H7 (cell line): ENCODE data around the gene FLNC. TPM values are rescaled to one million over a fixed set of nuclear protein-coding genes. Genes with fewer than 3 reads are reported as not detected.

Experiments used
- DNase-seq: peaks from one replicate; pipeline ENCODE4 v3.0.0; 2012
- H3K27me3 ChIP-seq: 2 replicates; pipeline ENCODE4 v1.6.0; 2011; ENCODE audit warnings: mild to moderate bottlenecking, low read length; ENCODE audit not compliant: control insufficient read depth, insufficient read depth
- H3K36me3 ChIP-seq: replicated peaks from 2 replicates; pipeline ENCODE4 v1.5.1; 2011; ENCODE audit warnings: low read length; ENCODE audit not compliant: control insufficient read depth, insufficient read depth
- H3K4me3 ChIP-seq: 2 replicates; pipeline ENCODE4 v1.5.1; 2011; ENCODE audit warnings: low read depth, mild to moderate bottlenecking, control low read depth, low read length, moderate library complexity; ENCODE audit not compliant: insufficient read depth
- total RNA-seq: library from RNA; depleted of rRNA; stranded (reverse); fragments of >200 nt; shearing (Covaris generic); gene quantifications from 2 replicates; pipeline ENCODE4 v1.2.3, GENCODE V29; 2014; rRNA removed

The FLNC gene, protein sequence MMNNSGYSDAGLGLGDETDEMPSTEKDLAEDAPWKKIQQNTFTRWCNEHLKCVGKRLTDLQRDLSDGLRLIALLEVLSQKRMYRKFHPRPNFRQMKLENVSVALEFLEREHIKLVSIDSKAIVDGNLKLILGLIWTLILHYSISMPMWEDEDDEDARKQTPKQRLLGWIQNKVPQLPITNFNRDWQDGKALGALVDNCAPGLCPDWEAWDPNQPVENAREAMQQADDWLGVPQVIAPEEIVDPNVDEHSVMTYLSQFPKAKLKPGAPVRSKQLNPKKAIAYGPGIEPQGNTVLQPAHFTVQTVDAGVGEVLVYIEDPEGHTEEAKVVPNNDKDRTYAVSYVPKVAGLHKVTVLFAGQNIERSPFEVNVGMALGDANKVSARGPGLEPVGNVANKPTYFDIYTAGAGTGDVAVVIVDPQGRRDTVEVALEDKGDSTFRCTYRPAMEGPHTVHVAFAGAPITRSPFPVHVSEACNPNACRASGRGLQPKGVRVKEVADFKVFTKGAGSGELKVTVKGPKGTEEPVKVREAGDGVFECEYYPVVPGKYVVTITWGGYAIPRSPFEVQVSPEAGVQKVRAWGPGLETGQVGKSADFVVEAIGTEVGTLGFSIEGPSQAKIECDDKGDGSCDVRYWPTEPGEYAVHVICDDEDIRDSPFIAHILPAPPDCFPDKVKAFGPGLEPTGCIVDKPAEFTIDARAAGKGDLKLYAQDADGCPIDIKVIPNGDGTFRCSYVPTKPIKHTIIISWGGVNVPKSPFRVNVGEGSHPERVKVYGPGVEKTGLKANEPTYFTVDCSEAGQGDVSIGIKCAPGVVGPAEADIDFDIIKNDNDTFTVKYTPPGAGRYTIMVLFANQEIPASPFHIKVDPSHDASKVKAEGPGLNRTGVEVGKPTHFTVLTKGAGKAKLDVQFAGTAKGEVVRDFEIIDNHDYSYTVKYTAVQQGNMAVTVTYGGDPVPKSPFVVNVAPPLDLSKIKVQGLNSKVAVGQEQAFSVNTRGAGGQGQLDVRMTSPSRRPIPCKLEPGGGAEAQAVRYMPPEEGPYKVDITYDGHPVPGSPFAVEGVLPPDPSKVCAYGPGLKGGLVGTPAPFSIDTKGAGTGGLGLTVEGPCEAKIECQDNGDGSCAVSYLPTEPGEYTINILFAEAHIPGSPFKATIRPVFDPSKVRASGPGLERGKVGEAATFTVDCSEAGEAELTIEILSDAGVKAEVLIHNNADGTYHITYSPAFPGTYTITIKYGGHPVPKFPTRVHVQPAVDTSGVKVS (N-terminal part only)
- total RNA-seq: 26.9 and 32.3 TPM in 2 replicates

GRCh38 chr7:128830231-128831177 lies at the start of gene FLNC:
Gene FLNC, plus strand, starts transcription at chr7:128830406. Its CDS starts 232 bp downstream, at chr7:128830638.
- Histone ChIP-seq H3K36me3 (no peaks in the 10 kb centered on the region), H3K27me3 (peaks cover 16% of the 10 kb centered on the region), H3K4me3 (peak within 1 kb of the TSS; percentile 68)
- DNase-seq: peak; percentile 81

GRCh38 chr7:128781126-128781525 lies 49.1 kb upstream of the FLNC start:
- H3K4me3 ChIP-seq: no peak overlapping the region
- DNase-seq: no peak
- H3K36me3 ChIP-seq: no peaks in the 10 kb centered on the region
- H3K27me3 ChIP-seq: no peaks in the 10 kb centered on the region

GRCh38 chr7:128781851-128782250 lies 48.4 kb upstream of the FLNC start:
- Histone ChIP-seq H3K27me3 (no peaks in the 10 kb centered on the region), H3K4me3 (no peak overlapping the region), H3K36me3 (no peaks in the 10 kb centered on the region)
- no peak for DNase-seq

DNA sequence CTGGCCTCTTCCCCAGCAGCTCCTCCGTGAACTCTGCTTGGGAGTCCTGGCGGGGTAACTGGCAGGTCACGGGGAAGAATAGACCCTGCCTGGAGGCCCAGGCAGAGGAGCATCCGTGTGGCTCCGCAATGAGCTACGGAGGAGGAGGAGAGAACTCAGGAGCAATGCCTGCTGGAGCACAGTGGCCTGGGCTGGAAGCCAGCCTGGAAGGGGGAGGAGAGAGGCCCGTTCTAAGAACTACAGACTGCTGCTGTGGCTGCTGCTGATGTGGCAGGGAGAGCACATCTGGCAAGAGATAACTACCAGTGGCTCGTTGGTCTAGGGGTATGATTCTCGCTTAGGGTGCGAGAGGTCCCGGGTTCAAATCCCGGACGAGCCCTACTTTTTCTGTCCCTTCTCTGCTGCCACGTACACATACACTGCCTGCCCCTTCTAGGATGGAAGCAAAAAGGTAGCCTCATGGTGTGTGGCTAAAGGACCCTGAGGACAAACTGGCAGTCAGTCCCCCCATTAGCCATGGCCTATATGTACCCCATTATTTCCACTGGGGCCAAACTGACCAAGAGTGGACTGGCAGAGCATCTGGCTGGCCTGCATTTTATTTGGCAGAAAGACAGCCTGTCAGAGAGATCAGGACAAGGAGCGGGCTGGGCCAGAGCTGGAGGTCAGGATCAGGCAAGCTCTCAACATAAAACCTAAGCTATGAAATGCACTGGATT lies 46.9 kb upstream of the FLNC start:
- Histone ChIP-seq H3K27me3 (no peaks in the 10 kb centered on the region), H3K4me3 (peak overlapping the region; percentile 53), H3K36me3 (no peaks in the 10 kb centered on the region)
- peak; percentile 89 for DNase-seq

DNA sequence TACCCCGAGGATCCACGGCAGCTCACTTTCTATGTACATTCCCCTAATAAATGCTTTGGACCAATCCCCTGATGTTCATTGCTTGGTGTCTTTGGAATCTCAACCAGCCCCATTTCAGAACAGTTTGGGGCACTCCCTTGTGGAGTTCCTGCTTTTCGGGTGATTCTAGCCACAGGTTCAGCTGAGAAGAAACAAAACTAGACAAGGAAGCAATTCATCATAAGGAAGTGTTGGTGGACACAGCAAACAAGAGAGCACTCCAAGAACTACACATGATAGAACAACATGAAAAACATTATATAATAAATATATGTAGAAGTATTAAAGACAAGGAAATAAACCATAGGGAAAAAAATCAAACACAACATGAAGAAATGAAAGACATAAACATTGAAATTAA lies 44.5 kb upstream of the FLNC start:
- peaks cover 5% of the 10 kb centered on the region; the same call in 1 of the 2 replicates for H3K27me3 ChIP-seq
- no peak overlapping the region for H3K4me3 ChIP-seq
- no peak for DNase-seq
- H3K36me3 ChIP-seq: no peaks in the 10 kb centered on the region

DNA sequence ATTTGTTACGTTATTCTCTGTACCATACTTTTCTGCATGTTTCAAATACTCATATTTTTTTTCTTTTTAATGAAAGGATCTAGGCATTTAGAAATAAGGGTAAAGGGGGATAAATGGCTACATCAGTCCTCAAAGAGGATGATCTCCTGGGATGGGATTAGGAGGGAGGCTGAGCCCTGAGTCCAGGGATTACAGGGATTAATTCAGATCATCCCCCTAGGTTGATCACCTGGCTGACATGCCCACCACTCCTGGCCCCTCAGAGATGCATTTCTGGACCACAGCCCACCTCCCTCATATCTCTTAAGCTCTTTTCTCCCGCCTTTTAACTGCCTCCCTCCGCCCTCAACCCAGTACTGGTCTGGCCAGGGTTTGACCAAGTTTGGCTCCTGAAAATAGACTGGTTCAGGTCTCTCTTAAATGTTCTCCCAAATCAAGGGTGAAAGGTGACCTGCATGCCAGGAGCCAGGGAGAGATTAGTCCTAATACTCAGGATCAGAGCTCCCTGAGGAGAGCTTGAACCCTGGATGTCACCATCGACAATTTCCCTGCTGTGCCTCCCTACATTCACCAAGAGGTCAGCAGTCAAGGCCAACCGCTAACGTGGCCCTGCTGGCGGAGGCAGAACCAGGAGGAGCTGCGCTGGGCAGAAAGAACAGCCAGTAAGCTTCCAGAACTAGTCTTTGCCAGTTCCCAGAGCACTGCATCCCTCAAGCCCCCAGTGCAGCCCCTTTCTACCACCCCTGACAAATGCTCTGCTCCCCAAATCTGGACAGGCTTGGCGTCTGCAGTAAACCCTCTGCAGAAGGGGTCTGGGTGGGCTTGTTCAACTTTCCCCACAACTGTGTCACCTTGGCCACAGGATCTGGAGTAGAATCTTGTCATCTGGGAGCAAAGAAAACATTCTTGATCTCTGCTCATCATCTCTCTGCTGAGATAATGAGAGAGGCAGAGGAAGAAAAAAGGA lies 41.5 kb upstream of the FLNC start:
- Histone ChIP-seq H3K27me3 (peaks cover 9% of the 10 kb centered on the region; the same call in 1 of the 2 replicates), H3K36me3 (no peaks in the 10 kb centered on the region), H3K4me3 (no peak overlapping the region)
- peak; percentile 15 for DNase-seq

DNA sequence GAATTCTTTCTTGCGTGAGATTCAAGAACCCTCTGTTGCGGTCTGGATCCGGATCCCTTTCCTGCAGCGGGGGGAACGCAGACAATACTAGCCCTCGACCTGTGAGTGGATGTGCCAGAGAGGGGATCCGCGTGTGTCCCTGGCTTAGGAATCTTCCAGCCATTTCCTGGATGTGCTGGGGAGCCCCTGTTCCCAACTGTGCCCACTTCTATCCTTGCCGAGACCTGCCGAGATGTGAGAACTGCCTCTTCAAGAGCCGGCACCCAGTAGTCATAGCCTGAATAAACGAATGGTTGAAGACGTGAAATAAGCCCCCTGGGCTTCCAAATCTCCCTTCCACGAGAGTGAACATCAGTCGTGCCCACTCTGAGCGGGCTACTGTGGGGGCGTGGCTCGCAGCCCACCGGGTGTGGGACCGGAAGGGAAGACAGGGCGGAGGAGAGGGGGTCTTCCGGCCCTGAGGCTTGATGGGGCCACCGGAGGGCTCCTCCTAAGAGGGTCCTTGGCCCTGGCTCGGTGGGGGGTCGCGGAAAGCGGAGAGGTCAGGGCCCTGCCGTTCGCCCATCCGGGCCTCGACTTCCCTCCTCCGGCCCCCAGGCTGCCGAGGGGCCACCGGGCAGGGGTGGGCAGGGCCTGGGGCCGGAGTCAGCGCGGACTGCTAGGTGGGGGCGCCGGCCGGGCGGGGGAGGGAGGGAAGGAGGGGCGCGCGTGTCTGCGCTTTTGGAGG lies 39.7 kb upstream of the FLNC start:
- DNase-seq: peak; percentile 85
- Histone ChIP-seq H3K27me3 (peaks cover 9% of the 10 kb centered on the region; the same call in 1 of the 2 replicates), H3K4me3 (peak overlapping the region; percentile 95), H3K36me3 (no peaks in the 10 kb centered on the region)

GRCh38 chr7:128791121-128791971 lies 38.9 kb upstream of the FLNC start, which contains the start of gene CCDC136:
Gene CCDC136, plus strand, starts transcription at chr7:128791968. Its CDS starts 444 bp downstream, at chr7:128792412.
- H3K4me3 ChIP-seq: peak within 1 kb of the TSS; percentile 95
- no peaks in the 10 kb centered on the region; the same call in 1 of the 2 replicates for H3K36me3 ChIP-seq
- peaks cover 9% of the 10 kb centered on the region; the same call in 1 of the 2 replicates for H3K27me3 ChIP-seq
- peak; percentile 97 for DNase-seq

- DNase-seq: peak; percentile 73
- Histone ChIP-seq H3K36me3 (no peaks in the 10 kb centered on the region; the same call in 1 of the 2 replicates), H3K27me3 (peaks cover 9% of the 10 kb centered on the region; the same call in 1 of the 2 replicates), H3K4me3 (peak overlapping the region; percentile 95)
Observed at GRCh38 chr7:128791972-128792327, 38.3 kb upstream of the FLNC start.

DNA sequence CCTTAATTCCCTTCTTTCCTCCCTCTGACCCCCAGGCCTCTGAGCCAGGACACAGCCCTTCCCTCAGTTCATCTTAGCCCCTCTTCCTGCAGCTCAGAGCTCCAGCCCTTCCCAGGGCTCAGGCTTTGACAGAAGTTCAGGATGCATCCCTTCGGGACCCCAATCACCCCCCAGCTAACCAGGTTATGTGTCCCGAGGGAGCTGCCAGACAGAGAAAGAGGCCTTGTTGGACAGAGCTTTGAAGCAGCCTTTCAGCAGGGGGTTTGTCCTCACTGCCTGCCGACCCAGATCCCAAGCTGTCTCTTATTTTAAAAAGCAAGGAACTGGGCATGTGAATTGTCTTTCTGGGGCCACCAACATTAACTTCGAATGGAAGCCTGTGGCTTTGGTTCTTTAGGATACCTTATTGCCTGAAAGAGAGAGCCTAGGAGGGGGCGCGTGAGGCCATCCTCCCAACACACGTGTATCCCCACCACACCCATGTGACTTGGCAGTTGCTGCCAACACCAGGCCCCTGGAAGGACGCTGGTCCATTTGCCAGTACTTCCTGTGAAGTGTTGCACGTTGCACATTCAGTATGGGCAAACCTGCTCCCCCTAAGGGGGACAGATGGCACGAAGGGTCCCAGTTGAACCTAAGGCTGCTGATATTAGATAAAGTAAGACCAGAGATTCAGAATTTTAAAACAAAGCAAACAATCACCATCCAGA lies 37.6 kb upstream of the FLNC start:
- Histone ChIP-seq H3K27me3 (peaks cover 9% of the 10 kb centered on the region; the same call in 1 of the 2 replicates), H3K4me3 (0 out of 2 replicates have a peak overlapping the region, but pooled peaks have one; percentile 10)

More for the DNA sequence above, 37.6 kb upstream of the FLNC start:
- H3K36me3 ChIP-seq: peaks cover 2% of the 10 kb centered on the region
- peak; percentile 59 for DNase-seq
